Measurements from ENCODE around the gene KLK4. TPM values are rescaled to one million over a fixed set of nuclear protein-coding genes. Genes with fewer than 3 reads are reported as not detected.

KLK4 gene
- total RNA-seq, 4 donors from 2014 or later: not detected

- no peak for TF ChIP-seq POLR2A (IDR thresholded peaks at IDR 0.05)
- TF ChIP-seq, protein P1, sequence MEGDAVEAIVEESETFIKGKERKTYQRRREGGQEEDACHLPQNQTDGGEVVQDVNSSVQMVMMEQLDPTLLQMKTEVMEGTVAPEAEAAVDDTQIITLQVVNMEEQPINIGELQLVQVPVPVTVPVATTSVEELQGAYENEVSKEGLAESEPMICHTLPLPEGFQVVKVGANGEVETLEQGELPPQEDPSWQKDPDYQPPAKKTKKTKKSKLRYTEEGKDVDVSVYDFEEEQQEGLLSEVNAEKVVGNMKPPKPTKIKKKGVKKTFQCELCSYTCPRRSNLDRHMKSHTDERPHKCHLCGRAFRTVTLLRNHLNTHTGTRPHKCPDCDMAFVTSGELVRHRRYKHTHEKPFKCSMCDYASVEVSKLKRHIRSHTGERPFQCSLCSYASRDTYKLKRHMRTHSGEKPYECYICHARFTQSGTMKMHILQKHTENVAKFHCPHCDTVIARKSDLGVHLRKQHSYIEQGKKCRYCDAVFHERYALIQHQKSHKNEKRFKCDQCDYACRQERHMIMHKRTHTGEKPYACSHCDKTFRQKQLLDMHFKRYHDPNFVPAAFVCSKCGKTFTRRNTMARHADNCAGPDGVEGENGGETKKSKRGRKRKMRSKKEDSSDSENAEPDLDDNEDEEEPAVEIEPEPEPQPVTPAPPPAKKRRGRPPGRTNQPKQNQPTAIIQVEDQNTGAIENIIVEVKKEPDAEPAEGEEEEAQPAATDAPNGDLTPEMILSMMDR (IDR thresholded peaks at IDR 0.05): no peak
- no peak overlapping the region for H3K27ac ChIP-seq
- H3K9me3 ChIP-seq: no peaks in the 10 kb centered on the region
- H3K27me3 ChIP-seq: peaks cover 0 to 85% (median 0%) of the 10 kb centered on the region in 4 donors
- no peak for DNase-seq
- H3K4me3 ChIP-seq: no peak overlapping the region
- no peaks in the 10 kb centered on the region for H3K36me3 ChIP-seq
- intact Hi-C loops (cut with DNase I): no loop called here
- 73 to 75% methylated on average over 4 of the region's 4 CpGs for WGBS, 2 donors
- H3K4me1 ChIP-seq: no peaks in the 10 kb centered on the region
These were observed 41.7 kb downstream of the KLK4 start for GRCh38 chr19:50869479-50869878.

GRCh38 chr19:50861496-50862286, 49.5 kb downstream of the KLK4 start:
- peaks cover 0 to 20% (median 0%) of the 10 kb centered on the region in 3 donors for H3K4me1 ChIP-seq
- no peaks in the 10 kb centered on the region for H3K36me3 ChIP-seq
- TF ChIP-seq, protein P1 (IDR thresholded peaks at IDR 0.05): no peak
- TF ChIP-seq POLR2A (IDR thresholded peaks at IDR 0.05): no peak
- intact Hi-C loops (cut with DNase I): no loop called here
- no peaks in the 10 kb centered on the region for H3K9me3 ChIP-seq
- DNase-seq: no peak
- 77 to 84% methylated on average over 7 of the region's 7 CpGs for WGBS, 2 donors
- peaks cover 0 to 74% (median 0%) of the 10 kb centered on the region in 4 donors for H3K27me3 ChIP-seq
- no peak overlapping the region for H3K27ac ChIP-seq
- H3K4me3 ChIP-seq: no peak overlapping the region

DNA sequence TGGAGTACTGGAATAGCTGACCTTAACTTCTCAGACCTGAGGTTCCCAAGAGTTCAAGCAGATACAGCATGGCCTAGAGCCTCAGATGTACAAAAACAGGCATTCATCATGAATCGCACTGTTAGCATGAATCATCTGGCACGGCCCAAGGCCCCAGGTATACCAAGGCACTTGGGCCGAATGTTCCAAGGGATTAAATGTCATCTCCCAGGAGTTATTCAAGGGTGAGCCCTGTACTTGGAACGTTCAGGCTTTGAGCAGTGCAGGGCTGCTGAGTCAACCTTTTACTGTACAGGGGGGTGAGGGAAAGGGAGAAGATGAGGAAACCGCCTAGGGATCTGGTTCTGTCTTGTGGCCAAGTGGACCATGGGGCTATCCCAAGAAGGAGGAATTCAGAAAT, 50.2 kb downstream of the KLK4 start:
- no peak for DNase-seq
- WGBS, 2 donors: 18 to 44% methylated on average over 4 to 5 of the region's 5 CpGs
- Histone ChIP-seq H3K4me1 (peaks cover 0 to 20% (median 0%) of the 10 kb centered on the region in 3 donors), H3K27me3 (peaks cover 0 to 74% (median 0%) of the 10 kb centered on the region in 4 donors), H3K36me3 (no peaks in the 10 kb centered on the region), H3K9me3 (no peaks in the 10 kb centered on the region), H3K4me3 (no peak overlapping the region), H3K27ac (peak overlapping the region in 1 of 4 donors; percentile 27)
- intact Hi-C loops (cut with DNase I): no loop called here
- TF ChIP-seq POLR2A (IDR thresholded peaks at IDR 0.05): no peak
- TF ChIP-seq, protein P1 (IDR thresholded peaks at IDR 0.05): no peak

DNA sequence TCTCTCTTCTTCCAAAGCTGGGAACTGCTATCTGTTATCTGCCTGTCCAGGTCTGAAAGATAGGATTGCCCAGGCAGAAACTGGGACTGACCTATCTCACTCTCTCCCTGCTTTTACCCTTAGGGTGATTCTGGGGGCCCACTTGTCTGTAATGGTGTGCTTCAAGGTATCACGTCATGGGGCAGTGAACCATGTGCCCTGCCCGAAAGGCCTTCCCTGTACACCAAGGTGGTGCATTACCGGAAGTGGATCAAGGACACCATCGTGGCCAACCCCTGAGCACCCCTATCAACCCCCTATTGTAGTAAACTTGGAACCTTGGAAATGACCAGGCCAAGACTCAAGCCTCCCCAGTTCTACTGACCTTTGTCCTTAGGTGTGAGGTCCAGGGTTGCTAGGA, 51.3 kb downstream of the KLK4 start:
- Histone ChIP-seq H3K4me1 (peaks cover 0 to 20% (median 0%) of the 10 kb centered on the region in 3 donors), H3K27ac (no peak overlapping the region), H3K36me3 (no peaks in the 10 kb centered on the region), H3K9me3 (no peaks in the 10 kb centered on the region), H3K27me3 (peaks cover 0 to 80% (median 0%) of the 10 kb centered on the region in 4 donors), H3K4me3 (no peak overlapping the region)
- DNase-seq: no peak
- TF ChIP-seq, protein P1 (IDR thresholded peaks at IDR 0.05): no peak
- no peak for TF ChIP-seq POLR2A (IDR thresholded peaks at IDR 0.05)
- 80% methylated on average over 3 of the region's 4 CpGs; no CpG with 5 or more reads in 1 of the 2 donors for WGBS, 2 donors
- intact Hi-C loops (cut with DNase I): no loop called here

GRCh38 chr19:50858886-50859285, 52.3 kb downstream of the KLK4 start:
- no peak overlapping the region for H3K27ac ChIP-seq
- H3K9me3 ChIP-seq: no peaks in the 10 kb centered on the region
- intact Hi-C loops (cut with DNase I): no loop called here
- peaks cover 0 to 20% (median 0%) of the 10 kb centered on the region in 3 donors for H3K4me1 ChIP-seq
- no peak for DNase-seq
- no peak overlapping the region for H3K4me3 ChIP-seq
- no peak for TF ChIP-seq POLR2A (IDR thresholded peaks at IDR 0.05)
- H3K27me3 ChIP-seq: peaks cover 0 to 84% (median 0%) of the 10 kb centered on the region in 4 donors
- WGBS, 2 donors: 9 to 23% methylated on average over 7 of the region's 7 CpGs
- H3K36me3 ChIP-seq: no peaks in the 10 kb centered on the region
